COLO668 (cell line): Measurements from ENCODE around the gene KLHL17.
A peak's percentile ranks its signal among the peaks of the same experiment; 100 is the strongest.
"Not testable (repeated sequence)": the region's sequence is repeated elsewhere in the genome, so short reads cannot be mapped to it uniquely, and the experiment has no call there.

Source experiments
- DNase-seq: peaks from one replicate; lab custom pipeline; 2025; ENCODE audit not compliant: unreplicated experiment; lab: John Stamatoyannopoulos, UW

The KLHL17 gene

DNA sequence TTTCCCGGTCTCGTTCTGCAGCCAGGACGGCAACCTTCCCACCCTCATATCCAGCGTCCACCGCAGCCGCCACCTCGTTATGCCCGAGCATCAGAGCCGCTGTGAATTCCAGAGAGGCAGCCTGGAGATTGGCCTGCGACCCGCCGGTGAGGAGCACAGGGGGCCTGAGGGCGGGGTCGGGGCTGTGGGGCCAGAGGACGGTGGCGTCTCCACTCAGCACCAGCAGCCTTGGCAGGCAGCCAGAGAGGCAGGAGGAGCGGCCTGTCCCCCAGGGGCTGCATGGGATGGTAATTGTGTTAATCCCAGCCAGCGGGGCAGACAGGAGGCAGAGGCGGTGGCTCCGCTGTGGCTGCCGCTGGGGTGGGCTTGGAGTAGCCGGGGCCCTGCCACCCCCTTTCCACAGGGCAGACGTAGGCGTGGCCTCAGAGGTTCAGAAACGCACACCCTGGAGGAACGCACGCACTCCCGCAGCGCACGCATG is 24.6 kb upstream of the KLHL17 start:
- DNase-seq: peak; percentile 94

- DNase-seq: peak; percentile 56
Observed at GRCh38 chr1:936348-937264, 23.8 kb upstream of the KLHL17 start.

- no peak for DNase-seq
Observed at GRCh38 chr1:937521-937920, 22.9 kb upstream of the KLHL17 start.

DNA sequence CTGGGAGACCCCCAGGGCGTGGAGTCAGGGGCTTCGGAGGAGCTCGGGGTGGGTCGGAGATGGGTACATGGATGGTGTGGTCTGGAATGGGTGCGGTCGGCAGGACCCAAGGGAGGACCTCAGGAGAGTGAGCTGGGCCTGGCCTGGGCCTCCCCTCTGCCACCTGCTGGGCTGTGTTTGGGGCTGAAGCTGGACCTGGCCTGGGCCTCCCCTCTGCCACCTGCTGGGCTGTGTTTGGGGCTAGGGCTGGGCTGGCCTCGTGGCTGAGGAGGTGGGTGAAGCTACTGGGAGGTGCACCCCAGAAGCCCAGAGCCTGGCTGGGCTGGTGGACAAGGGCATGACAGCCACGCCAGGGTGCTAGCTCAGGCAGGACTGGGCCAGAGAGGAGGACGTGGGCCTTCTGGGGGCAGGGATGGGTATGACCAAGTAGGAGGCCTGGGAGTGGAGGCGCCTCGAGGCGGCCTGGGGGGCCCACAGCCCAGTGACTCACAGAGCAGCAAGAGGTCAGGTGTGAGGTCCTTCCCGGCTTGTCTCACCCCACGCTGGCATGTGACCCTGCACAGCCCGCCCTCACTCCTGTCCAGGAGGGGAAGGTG is 22.2 kb upstream of the KLHL17 start:
- peak; percentile 70 for DNase-seq

DNA sequence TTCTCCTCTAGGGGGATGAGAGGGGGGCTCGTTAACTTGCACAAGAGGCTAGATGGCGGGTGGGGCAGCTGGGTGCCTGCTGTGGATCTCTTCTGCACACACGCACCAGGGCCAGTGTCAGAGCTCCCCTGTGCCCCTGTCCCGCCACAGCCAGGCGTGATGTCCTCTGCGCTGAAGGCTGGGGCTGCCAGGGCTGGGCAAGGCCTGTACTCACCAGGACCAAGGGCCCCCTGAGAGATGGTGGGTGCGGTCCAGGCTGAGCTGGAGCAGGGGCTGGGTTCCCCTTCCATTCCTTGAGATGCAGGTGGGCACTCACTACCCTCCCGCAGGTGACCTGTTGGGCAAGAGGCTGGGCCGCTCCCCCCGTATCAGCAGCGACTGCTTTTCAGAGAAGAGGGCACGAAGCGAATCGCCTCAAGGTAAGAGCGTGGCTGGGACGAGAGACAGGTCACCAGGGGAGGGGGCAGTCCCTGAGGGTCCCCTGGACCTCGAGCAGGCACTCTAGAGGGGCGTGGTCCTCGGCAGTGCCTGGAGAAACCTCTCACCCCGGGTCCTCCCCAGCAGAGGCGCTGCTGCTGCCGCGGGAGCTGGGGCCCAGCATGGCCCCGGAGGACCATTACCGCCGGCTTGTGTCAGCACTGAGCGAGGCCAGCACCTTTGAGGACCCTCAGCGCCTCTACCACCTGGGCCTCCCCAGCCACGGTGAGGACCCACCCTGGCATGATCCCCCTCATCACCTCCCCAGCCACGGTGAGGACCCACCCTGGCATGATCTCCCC is 21.5 kb upstream of the KLHL17 start:
- DNase-seq: peak; percentile 46

- no peak for DNase-seq
Observed at GRCh38 chr1:939511-940106, 20.8 kb upstream of the KLHL17 start.

- DNase-seq: peak; percentile 78
Observed at GRCh38 chr1:940107-941014, 20.0 kb upstream of the KLHL17 start.

DNA sequence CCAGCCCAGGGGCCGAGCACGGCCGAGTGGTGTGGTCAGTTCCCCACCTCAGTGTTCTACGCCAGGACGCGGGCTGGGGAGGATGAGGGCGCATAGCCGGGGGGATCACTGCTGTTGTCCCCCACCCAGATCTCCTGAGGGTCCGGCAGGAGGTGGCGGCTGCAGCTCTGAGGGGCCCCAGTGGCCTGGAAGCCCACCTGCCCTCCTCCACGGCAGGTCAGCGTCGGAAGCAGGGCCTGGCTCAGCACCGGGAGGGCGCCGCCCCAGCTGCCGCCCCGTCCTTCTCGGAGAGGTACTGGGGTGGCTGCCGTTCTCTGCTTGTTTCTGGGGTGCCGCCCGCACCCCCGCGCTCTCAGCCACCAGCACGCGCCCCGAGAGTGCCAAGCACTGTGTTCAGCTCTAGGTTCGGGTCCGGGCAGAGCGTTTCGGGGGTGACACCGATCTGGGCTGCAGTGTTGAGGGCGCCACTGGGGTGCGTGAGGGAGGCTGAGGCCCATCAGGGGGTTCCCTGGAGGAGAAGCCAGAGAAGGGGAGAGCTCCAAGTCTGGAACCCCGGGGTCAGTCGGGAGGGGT is 19.3 kb upstream of the KLHL17 start:
- no peak for DNase-seq

GRCh38 chr1:941588-942383 is 18.6 kb upstream of the KLHL17 start:
- DNase-seq: peak; percentile 96

- peak; percentile 59 for DNase-seq
Observed at GRCh38 chr1:942411-942821, 18.0 kb upstream of the KLHL17 start.

- DNase-seq: no peak
Observed at GRCh38 chr1:942864-943533, 17.4 kb upstream of the KLHL17 start.

DNA sequence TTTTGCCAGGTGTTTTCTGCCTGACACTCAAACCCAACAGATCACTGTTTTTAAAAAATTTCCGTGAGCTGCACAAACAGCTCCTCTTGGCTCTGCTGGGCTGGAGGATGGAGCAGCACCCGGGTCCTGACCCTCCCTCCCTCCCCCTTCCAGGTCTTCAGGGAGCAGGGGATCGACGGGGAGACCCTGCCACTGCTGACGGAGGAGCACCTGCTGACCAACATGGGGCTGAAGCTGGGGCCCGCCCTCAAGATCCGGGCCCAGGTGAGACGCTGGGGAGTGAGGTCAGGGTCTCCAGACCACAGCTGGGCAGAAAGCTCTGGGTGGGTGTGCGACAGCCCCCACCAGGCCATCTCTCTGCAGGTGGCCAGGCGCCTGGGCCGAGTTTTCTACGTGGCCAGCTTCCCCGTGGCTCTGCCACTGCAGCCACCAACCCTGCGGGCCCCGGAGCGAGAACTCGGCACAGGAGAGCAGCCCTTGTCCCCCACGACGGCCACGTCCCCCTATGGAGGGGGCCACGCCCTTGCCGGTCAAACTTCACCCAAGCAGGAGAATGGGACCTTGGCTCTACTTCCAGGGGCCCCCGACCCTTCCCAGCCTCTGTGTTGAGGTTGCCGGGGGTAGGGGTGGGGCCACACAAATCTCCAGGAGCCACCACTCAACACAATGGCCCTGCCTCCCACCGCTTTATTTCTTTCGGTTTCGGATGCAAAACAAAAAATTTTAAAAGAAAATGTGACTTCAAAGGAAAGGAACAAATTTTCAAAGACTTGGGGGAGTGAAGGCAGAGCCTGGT is 16.6 kb upstream of the KLHL17 start:
- DNase-seq: no peak

- DNase-seq: no peak
Observed at GRCh38 chr1:944341-945325, 15.8 kb upstream of the KLHL17 start.

- DNase-seq: no peak
Observed at GRCh38 chr1:945688-946556, 14.5 kb upstream of the KLHL17 start.

GRCh38 chr1:946811-947210 is 13.6 kb upstream of the KLHL17 start:
- not testable (repeated sequence) for DNase-seq
